ENCODE data around the gene CBLN3.

DNA sequence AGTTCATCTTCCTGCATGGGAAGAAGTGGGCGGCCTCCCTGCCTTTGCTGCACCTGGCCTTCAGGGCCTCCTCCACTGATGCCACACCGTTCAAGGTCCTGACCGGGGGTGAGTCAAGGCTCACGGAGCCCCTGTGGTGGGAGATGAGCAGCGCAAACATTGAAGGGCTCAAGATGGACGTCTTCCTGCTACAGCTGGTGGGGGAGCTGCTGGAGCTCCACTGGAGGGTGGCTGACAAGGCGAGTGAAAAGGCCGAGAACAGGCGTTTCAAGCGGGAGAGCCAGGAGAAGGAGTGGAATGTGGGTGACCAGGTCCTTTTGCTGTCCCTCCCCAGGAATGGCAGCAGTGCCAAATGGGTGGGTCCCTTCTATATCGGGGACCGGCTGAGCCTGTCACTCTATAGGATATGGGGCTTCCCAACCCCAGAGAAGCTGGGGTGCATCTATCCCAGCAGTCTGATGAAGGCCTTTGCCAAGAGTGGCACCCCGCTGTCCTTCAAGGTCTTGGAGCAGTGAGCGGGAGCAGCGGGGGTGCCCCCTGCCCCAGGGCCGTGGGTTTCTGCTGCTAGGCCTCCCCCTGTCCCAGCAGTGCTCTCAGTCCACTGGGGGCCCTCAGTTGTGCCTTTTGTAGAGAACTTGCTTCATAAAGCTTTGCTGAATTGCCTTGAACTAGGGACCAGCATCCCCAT is 12.4 kb downstream of the CBLN3 start:
- TF ChIP-seq CTCF (IDR thresholded peaks at IDR 0.05) (no peak), POLR2A (IDR thresholded peaks at IDR 0.05) (no peak)
